OCI-LY3 (cell line): ENCODE data around the gene TRIM50.
"Not testable (repeated sequence)": the region's sequence is repeated elsewhere in the genome, so short reads cannot be mapped to it uniquely, and the experiment has no call there.

ENCODE experiments used
- H2AFZ ChIP-seq: fragments of 200-600, 300-600 bp; shearing (Covaris generic); 2 replicates; pipeline ENCODE4 v1.6.0; 2014; ENCODE audit warnings: antibody characterized with exemption, low read depth, low read length
- H3K27ac ChIP-seq: fragments of 200-600, 300-600 bp; sonication (generic); 2 replicates; pipeline ENCODE4 v1.5.1; 2014; ENCODE audit warnings: mild to moderate bottlenecking, low read length, moderate library complexity, mixed read lengths
- H3K27me3 ChIP-seq: fragments of 200-600, 300-600 bp; sonication (generic); 2 replicates; pipeline ENCODE4 v1.6.1; 2014; ENCODE audit warnings: low read depth, low read length, mixed read lengths
- H3K36me3 ChIP-seq: fragments of 200-600, 300-600 bp; sonication (generic); replicated peaks from 2 replicates; pipeline ENCODE3; 2014; ENCODE audit warnings: low read depth, low read length, mixed read lengths
- H3K4me1 ChIP-seq: fragments of 300-600, 200-600 bp; sonication (generic); 2 replicates; pipeline ENCODE4 v1.6.1; 2014; ENCODE audit warnings: low read length, mixed read lengths
- H3K4me2 ChIP-seq: fragments of 200-600, 300-600 bp; sonication (generic); 2 replicates; pipeline ENCODE4 v1.6.1; 2014; ENCODE audit warnings: low read length, mixed read lengths
- H3K4me3 ChIP-seq: fragments of 300-600, 200-600 bp; sonication (generic); 2 replicates; pipeline ENCODE4 v1.5.1; 2014; ENCODE audit warnings: antibody characterized with exemption, mild to moderate bottlenecking, low read length, moderate library complexity
- H3K79me2 ChIP-seq: fragments of 300-600, 200-600 bp; shearing (Covaris generic); 2 replicates; pipeline ENCODE4 v1.6.1; 2014; ENCODE audit warnings: mild to moderate bottlenecking, low read length, mixed read lengths
- H3K9ac ChIP-seq: fragments of 300-600, 200-600 bp; shearing (Covaris generic); 2 replicates; pipeline ENCODE4 v1.6.0; 2014; ENCODE audit warnings: mild to moderate bottlenecking, low read length, moderate library complexity
- H3K9me3 ChIP-seq: fragments of 200-600, 300-600 bp; shearing (Covaris generic); 2 replicates; pipeline ENCODE4 v1.6.1; 2014; ENCODE audit warnings: low read length, mixed read lengths; ENCODE audit not compliant: insufficient read depth
- H4K20me1 ChIP-seq: fragments of 200-600, 300-600 bp; sonication (generic); 2 replicates; pipeline ENCODE4 v1.6.1; 2016; ENCODE audit warnings: low read length, mixed read lengths; ENCODE audit not compliant: insufficient read depth
- EZH2phosphoT487 ChIP-seq: fragments of 200-600 bp; shearing (Covaris generic); IDR thresholded peaks from 2 replicates; pipeline ENCODE4 v1.6.1; 2018; ENCODE audit warnings: antibody characterized with exemption, mixed run types, low read depth
- TF ChIP-seq, protein P1 (sequence below): fragments of 200-600, 300-600 bp; sonication (generic); IDR thresholded peaks from 2 replicates; pipeline ENCODE4 v1.5.1; 2014; ENCODE audit warnings: antibody characterized with exemption, low read length, low read depth

TRIM50 gene

DNA sequence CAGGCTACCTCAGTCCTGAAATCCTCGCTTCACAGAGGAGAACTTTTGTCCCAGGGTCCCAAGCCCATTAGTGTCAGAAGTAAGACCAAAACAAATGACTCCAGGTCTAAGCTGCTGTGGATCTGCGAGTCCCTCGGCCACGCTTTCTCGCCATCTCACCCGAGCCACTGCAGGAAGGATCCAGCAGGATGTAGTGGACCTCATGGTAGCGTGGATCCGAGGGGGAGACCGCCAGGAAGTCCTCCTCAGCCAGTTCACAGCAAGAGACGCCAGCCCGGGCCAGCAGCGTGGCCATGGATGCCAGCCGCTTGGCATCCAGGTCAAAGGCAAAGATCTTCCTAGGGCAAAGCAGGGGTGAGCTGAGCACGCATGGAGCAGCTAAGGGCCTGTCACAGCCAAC, 23.8 kb downstream of the TRIM50 start:
- no peak overlapping the region for H3K27ac ChIP-seq
- no peak overlapping the region for H3K4me2 ChIP-seq
- H3K9me3 ChIP-seq, result no peaks in the 10 kb centered on the region
- H3K9ac ChIP-seq, result no peak overlapping the region
- peaks cover 9% of the 10 kb centered on the region; the same call in 1 of the 2 replicates for H3K4me1 ChIP-seq
- peaks cover 28% of the 10 kb centered on the region for H3K79me2 ChIP-seq
- H3K36me3 ChIP-seq, result peaks cover 2% of the 10 kb centered on the region
- H4K20me1 ChIP-seq, result no peaks in the 10 kb centered on the region
- H3K4me3 ChIP-seq, result no peak overlapping the region
- TF ChIP-seq EZH2phosphoT487, result no peak
- TF ChIP-seq, protein P1, sequence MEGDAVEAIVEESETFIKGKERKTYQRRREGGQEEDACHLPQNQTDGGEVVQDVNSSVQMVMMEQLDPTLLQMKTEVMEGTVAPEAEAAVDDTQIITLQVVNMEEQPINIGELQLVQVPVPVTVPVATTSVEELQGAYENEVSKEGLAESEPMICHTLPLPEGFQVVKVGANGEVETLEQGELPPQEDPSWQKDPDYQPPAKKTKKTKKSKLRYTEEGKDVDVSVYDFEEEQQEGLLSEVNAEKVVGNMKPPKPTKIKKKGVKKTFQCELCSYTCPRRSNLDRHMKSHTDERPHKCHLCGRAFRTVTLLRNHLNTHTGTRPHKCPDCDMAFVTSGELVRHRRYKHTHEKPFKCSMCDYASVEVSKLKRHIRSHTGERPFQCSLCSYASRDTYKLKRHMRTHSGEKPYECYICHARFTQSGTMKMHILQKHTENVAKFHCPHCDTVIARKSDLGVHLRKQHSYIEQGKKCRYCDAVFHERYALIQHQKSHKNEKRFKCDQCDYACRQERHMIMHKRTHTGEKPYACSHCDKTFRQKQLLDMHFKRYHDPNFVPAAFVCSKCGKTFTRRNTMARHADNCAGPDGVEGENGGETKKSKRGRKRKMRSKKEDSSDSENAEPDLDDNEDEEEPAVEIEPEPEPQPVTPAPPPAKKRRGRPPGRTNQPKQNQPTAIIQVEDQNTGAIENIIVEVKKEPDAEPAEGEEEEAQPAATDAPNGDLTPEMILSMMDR, result no peak
- H2AFZ ChIP-seq, result no peak overlapping the region
- no peaks in the 10 kb centered on the region for H3K27me3 ChIP-seq

DNA sequence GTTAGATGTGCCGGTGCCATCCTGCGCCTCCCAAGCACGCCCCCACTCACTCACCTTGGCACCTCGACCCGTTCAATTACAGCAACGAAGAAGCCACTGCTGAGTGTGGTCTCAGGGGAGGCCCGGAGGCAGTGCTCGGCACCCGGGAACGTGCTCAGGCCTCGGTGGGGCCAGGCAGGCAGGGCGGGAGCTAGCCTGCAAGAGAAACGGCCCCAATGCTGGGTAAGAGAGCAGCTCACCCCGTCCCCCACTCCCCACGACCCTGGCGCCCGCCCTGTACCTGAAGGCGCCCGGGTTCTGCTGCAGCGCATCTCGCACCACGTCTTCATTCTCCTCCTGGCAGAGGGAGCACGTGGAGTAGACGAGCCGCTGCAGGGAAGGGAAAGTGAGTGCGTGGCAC, 24.3 kb downstream of the TRIM50 start:
- Histone ChIP-seq H3K27ac (no peak overlapping the region), H3K4me3 (no peak overlapping the region), H3K79me2 (peaks cover 26% of the 10 kb centered on the region), H3K27me3 (no peaks in the 10 kb centered on the region), H4K20me1 (no peaks in the 10 kb centered on the region), H3K9ac (no peak overlapping the region), H3K4me1 (peaks cover 8% of the 10 kb centered on the region; the same call in 1 of the 2 replicates), H3K36me3 (peaks cover 2% of the 10 kb centered on the region), H3K4me2 (no peak overlapping the region), H2AFZ (no peak overlapping the region), H3K9me3 (no peaks in the 10 kb centered on the region)
- TF ChIP-seq, protein P1, result no peak
- TF ChIP-seq EZH2phosphoT487, result no peak

DNA sequence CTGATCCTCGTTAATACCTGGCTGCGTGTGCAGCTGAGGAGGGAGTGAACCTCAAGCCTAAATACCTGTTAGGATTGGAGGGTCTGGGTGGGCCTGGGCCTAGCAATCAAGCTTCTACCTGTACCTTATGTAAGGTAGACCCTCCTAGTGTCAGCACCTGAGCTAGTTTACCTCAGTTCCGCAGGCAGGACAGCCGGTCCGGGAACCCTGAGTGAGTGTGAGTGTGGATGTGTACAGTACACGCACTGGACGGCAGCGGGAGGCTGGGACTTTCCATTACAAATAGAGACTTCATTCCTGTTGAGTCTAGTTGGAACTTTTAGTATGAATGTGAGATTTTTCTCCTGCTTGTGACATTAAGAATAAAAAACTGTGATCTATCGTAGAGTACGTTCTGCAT, 25.0 kb downstream of the TRIM50 start:
- H3K4me2 ChIP-seq, H3K36me3 ChIP-seq, H3K4me3 ChIP-seq, H2AFZ ChIP-seq, H3K27me3 ChIP-seq, H3K9ac ChIP-seq, H3K4me1 ChIP-seq, H4K20me1 ChIP-seq, H3K27ac ChIP-seq, H3K9me3 ChIP-seq: not testable (repeated sequence)
- peaks cover 19% of the 10 kb centered on the region for H3K79me2 ChIP-seq

DNA sequence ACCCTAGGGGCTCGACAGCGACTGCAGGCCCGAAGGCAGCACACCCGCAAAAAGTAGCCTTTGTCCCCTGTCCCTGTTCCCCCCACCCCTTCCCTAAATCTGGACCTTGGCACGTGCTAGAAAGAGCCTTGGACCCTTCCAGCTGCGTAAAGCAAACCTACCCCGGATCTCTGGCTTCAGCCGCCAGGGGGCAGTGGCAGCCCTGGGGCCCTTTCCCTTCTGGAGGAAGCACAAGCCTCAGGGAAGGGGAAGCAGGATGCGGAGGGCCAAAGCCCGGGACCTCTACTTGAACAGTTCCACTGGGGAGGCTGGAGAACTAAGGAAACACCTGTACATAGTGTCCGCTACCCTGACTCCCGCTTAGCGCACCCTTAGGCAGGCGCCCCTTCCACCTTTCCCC, 26.8 kb downstream of the TRIM50 start:
- not testable (repeated sequence) for H4K20me1 ChIP-seq, H3K9me3 ChIP-seq, H3K36me3 ChIP-seq, H3K4me1 ChIP-seq, H2AFZ ChIP-seq, H3K27me3 ChIP-seq, H3K4me3 ChIP-seq, H3K9ac ChIP-seq, H3K79me2 ChIP-seq, H3K27ac ChIP-seq, H3K4me2 ChIP-seq

DNA sequence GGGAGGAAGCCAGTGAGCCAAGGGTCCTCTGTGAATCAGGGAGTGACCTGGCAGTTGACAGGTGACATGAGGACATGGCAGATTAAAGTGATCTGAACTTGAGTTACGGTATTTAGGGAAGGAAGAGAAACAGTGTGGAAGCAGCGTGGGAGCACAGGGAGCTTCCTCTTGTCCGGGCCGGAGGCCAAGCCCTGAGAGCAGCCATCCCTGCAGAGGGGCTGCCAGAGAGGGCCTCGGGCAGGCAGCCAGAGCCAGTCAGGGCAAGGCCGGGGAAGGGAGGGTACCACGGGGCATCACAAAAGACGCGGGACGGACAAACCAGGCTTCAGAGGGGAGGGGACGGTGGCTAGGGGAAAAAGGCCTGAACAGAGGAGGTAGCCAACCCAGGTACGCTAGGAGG, 28.1 kb downstream of the TRIM50 start:
- H3K4me1 ChIP-seq, H3K27me3 ChIP-seq, H3K27ac ChIP-seq, H2AFZ ChIP-seq, H3K4me2 ChIP-seq, H3K4me3 ChIP-seq, H3K9me3 ChIP-seq, H3K9ac ChIP-seq, H3K36me3 ChIP-seq, H4K20me1 ChIP-seq, H3K79me2 ChIP-seq: not testable (repeated sequence)

DNA sequence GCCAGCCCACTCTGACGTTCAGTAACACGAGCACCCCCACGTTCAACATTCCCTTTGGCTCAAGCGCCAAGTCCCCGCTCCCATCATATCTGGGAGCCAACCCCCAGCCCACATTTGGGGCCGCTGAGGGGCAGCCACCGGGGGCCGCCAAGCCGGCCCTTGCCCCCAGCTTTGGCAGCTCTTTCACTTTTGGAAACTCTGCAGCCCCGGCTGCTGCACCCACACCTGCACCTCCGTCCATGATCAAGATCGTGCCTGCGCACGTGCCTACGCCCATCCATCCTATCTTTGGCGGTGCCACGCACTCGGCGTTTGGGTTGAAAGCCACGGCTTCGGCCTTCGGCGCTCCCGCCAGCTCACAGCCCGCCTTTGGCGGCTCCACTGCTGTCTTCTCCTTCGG, 30.2 kb downstream of the TRIM50 start:
- H4K20me1 ChIP-seq, H3K27me3 ChIP-seq, H3K4me2 ChIP-seq, H3K36me3 ChIP-seq, H3K4me3 ChIP-seq, H3K4me1 ChIP-seq, H3K9me3 ChIP-seq, H3K9ac ChIP-seq, H2AFZ ChIP-seq, H3K27ac ChIP-seq, H3K79me2 ChIP-seq: not testable (repeated sequence)

DNA sequence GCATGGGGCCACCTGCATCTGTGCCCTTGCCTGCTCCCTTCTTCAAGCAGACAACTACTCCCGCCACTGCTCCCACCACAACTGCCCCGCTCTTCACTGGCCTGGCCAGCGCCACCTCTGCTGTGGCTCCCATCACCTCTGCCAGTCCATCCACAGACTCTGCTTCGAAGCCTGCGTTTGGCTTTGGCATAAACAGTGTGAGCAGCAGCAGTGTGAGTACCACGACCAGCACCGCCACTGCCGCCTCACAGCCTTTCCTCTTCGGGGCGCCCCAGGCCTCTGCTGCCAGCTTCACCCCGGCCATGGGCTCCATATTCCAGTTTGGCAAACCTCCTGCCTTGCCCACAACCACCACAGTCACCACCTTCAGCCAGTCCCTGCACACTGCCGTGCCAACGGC, 30.6 kb downstream of the TRIM50 start:
- not testable (repeated sequence) for H3K27me3 ChIP-seq, H4K20me1 ChIP-seq, H3K4me2 ChIP-seq, H3K79me2 ChIP-seq, H3K4me1 ChIP-seq, H2AFZ ChIP-seq, H3K27ac ChIP-seq, H3K9ac ChIP-seq, H3K36me3 ChIP-seq, H3K4me3 ChIP-seq, H3K9me3 ChIP-seq

DNA sequence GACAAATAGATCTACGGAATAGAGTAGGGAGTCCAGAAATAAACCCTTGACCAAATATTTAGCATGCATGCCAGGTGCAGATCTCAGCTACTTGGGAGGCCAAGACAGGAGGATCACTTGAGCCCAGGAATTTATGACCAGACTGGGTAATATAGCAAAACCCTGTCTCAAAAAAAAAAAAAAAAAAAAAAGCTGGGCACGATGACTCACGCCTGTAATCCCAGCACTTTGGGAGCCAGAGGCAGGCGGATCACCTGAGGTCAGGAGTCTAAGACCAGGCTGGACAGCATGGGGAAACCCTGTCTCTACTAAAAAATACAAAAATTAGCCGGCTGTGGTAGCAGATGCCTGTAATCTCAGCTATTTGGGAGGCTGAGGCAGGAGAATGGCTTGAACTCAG, 50.7 kb downstream of the TRIM50 start:
- not testable (repeated sequence) for H3K27me3 ChIP-seq, H3K27ac ChIP-seq, H4K20me1 ChIP-seq, H3K9me3 ChIP-seq, H3K4me1 ChIP-seq, H3K4me3 ChIP-seq, H3K9ac ChIP-seq, H3K36me3 ChIP-seq, H2AFZ ChIP-seq, H3K79me2 ChIP-seq, H3K4me2 ChIP-seq
